ENCODE results near the gene AMMECR1.
A peak's percentile ranks its signal among the peaks of the same experiment; 100 is the strongest.
"Not testable (repeated sequence)": the region's sequence is repeated elsewhere in the genome, so short reads cannot be mapped to it uniquely, and the experiment has no call there.

AMMECR1 gene

GRCh38 chrX:110241816-110242215, 76.1 kb downstream of the AMMECR1 start:
- no peaks in the 10 kb centered on the region for H3K27me3 ChIP-seq (replicated peaks)
- TF ChIP-seq, protein P1, sequence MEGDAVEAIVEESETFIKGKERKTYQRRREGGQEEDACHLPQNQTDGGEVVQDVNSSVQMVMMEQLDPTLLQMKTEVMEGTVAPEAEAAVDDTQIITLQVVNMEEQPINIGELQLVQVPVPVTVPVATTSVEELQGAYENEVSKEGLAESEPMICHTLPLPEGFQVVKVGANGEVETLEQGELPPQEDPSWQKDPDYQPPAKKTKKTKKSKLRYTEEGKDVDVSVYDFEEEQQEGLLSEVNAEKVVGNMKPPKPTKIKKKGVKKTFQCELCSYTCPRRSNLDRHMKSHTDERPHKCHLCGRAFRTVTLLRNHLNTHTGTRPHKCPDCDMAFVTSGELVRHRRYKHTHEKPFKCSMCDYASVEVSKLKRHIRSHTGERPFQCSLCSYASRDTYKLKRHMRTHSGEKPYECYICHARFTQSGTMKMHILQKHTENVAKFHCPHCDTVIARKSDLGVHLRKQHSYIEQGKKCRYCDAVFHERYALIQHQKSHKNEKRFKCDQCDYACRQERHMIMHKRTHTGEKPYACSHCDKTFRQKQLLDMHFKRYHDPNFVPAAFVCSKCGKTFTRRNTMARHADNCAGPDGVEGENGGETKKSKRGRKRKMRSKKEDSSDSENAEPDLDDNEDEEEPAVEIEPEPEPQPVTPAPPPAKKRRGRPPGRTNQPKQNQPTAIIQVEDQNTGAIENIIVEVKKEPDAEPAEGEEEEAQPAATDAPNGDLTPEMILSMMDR (IDR thresholded peaks at IDR 0.05; ENCODE audit: low read depth, low read length, missing control alignments): no peak
- H3K4me3 ChIP-seq (ENCODE audit: low read depth, low read length): no peak overlapping the region
- H3K27ac ChIP-seq: no peak overlapping the region
- DNase-seq: peak; percentile 2
- no peaks in the 10 kb centered on the region for H3K36me3 ChIP-seq (replicated peaks)
- in situ Hi-C loops (cut with HindIII; ENCODE audit: low pct_ligation_motif_present, low sequenced_read_pairs): no loop called here

- H3K4me3 ChIP-seq (ENCODE audit: low read depth, low read length); in situ Hi-C loops (cut with HindIII; ENCODE audit: low pct_ligation_motif_present, low sequenced_read_pairs); H3K27me3 ChIP-seq (replicated peaks); H3K36me3 ChIP-seq (replicated peaks): not testable (repeated sequence)
- peak; percentile 36 for DNase-seq
- H3K27ac ChIP-seq: peak overlapping the region; percentile 37
Measured at GRCh38 chrX:110238259-110238658, 79.6 kb downstream of the AMMECR1 start.

DNA sequence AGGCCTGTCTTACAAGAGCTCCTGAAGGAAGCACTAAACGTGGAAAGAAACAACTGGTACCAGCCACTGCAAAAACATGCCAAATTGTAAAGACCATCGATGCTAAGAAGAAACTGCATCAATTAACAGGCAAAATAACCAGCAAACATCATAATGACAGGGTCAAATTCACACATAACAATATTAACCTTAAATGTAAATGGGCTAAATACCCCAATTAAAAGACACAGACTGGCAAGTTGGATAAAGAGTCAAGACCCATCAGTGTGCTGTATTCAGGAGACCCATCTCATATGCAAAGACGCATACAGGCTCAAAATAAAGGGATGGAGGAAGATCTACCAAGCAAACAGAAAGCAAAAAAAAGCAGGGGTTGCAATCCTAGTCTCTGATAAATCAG, 86.4 kb downstream of the AMMECR1 start:
- H3K36me3 ChIP-seq (replicated peaks); H3K4me3 ChIP-seq (ENCODE audit: low read depth, low read length); H3K27ac ChIP-seq; DNase-seq; H3K27me3 ChIP-seq (replicated peaks); in situ Hi-C loops (cut with HindIII; ENCODE audit: low pct_ligation_motif_present, low sequenced_read_pairs): not testable (repeated sequence)

DNA sequence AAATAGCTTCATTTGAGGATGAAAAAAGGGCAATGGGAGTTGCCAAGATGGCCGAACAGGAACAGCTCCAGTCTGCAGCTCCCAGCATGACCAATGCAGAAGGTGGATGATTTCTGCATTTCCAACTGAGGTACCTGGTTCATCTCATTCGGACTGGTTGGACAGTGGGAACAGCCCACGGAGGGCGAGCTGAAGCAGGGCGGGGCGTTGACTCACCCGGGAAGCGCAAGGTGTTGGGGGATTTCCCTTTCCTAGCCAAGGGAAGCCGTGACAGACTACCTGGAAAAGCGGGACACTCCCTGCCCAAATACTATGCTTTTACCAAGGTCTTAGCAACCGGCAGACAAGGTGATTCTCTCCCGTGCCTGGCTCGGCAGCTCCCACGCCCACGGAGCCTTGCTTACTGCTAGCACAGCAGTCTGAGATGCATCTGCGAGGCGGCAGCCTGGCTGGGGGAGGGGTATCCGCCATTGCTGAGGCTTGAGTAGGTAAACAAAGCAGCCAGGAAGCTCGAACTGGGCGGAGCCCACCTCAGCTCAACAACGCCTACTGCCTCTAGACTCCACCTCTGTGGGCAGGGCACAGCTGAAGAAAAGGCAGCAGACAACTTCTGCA, 88.3 kb downstream of the AMMECR1 start:
- DNase-seq; in situ Hi-C loops (cut with HindIII; ENCODE audit: low pct_ligation_motif_present, low sequenced_read_pairs): not testable (repeated sequence)

GRCh38 chrX:110228453-110228852, 89.4 kb downstream of the AMMECR1 start:
- no peak for DNase-seq
- in situ Hi-C loops (cut with HindIII; ENCODE audit: low pct_ligation_motif_present, low sequenced_read_pairs): no loop called here
- TF ChIP-seq, protein P1 (IDR thresholded peaks at IDR 0.05; ENCODE audit: low read depth, low read length, missing control alignments): no peak
- Histone ChIP-seq H3K27me3 (replicated peaks) (no peaks in the 10 kb centered on the region), H3K4me3 (ENCODE audit: low read depth, low read length) (no peak overlapping the region), H3K27ac (no peak overlapping the region), H3K36me3 (replicated peaks) (no peaks in the 10 kb centered on the region)

More for the DNA sequence above, 88.3 kb downstream of the AMMECR1 start:
- H3K27me3 ChIP-seq (replicated peaks); H3K36me3 ChIP-seq (replicated peaks); H3K27ac ChIP-seq; H3K4me3 ChIP-seq (ENCODE audit: low read depth, low read length): not testable (repeated sequence)

- in situ Hi-C loops (cut with HindIII; ENCODE audit: low pct_ligation_motif_present, low sequenced_read_pairs): no loop called here
- Histone ChIP-seq H3K27ac (no peak overlapping the region), H3K27me3 (replicated peaks) (no peaks in the 10 kb centered on the region), H3K36me3 (replicated peaks) (no peaks in the 10 kb centered on the region), H3K4me3 (ENCODE audit: low read depth, low read length) (no peak overlapping the region)
- DNase-seq: no peak
- TF ChIP-seq, protein P1 (IDR thresholded peaks at IDR 0.05; ENCODE audit: low read depth, low read length, missing control alignments): no peak
Measured at GRCh38 chrX:110226931-110227330, 91.0 kb downstream of the AMMECR1 start.

DNA sequence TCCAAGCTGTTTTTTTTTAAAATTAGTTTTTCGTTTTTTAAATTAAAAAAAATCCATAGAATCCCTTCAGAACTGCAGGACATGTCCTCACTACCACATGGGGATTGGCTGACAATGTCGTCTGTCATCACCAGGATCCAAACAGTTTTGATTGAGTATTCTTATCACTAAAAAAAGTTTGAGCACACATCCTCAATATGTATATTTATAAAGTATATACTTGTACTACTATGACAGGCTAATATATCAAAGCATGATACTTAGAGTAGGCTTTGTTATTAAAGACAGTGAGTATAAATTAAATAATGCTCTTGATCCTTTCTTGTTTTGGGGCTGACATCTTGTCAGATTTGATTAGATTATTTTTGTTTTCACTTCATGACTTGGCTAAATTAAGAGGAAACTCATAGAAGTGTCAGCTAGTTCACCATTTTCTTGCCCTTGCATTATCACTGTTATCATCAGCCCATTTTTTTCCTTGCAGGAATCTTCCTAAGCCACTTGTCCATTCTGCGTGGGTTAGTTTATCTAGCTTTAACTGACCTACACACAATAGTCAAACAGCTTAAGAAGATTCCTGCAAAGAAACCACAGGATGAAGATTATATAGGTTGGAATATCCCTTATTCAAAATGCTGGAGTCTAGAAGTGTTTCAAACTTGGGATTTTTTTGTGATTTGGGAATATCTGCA, 92.8 kb downstream of the AMMECR1 start:
- Histone ChIP-seq H3K27me3 (replicated peaks) (no peaks in the 10 kb centered on the region), H3K36me3 (replicated peaks) (no peaks in the 10 kb centered on the region), H3K4me3 (ENCODE audit: low read depth, low read length) (no peak overlapping the region), H3K27ac (no peak overlapping the region)
- in situ Hi-C loops (cut with HindIII; ENCODE audit: low pct_ligation_motif_present, low sequenced_read_pairs): no loop called here
- TF ChIP-seq, protein P1 (IDR thresholded peaks at IDR 0.05; ENCODE audit: low read depth, low read length, missing control alignments): no peak
- no peak for DNase-seq

Measured in brain microvascular endothelial cell (primary cell).